ENCODE measurements around the gene MAB21L2. TPM values are rescaled to one million over a fixed set of nuclear protein-coding genes. Genes with fewer than 3 reads are reported as not detected.

The MAB21L2 gene
- total RNA-seq, 1 experiment from 2014 or later = not detected

- no TSS peak for BruUV-seq (replicated peaks)
- no peak overlapping the region for H3K27ac ChIP-seq (ENCODE audit: low read depth, low read length)
- no peak overlapping the region for H3K4me2 ChIP-seq (ENCODE audit: low read length)
- TF ChIP-seq POLR2A (IDR thresholded peaks at IDR 0.05; ENCODE audit: borderline replicate concordance, extremely low read depth, insufficient read depth, insufficient read length) (no peak), CBX3 (IDR thresholded peaks at IDR 0.05; ENCODE audit: low read depth) (no peak), REST (IDR thresholded peaks at IDR 0.05; ENCODE audit: low read depth) (no peak), SIN3A (IDR thresholded peaks at IDR 0.05; ENCODE audit: low read depth) (no peak), YY1 (IDR thresholded peaks at IDR 0.05; ENCODE audit: extremely low read depth, insufficient replicate concordance, low read depth, low read length) (no peak), ZNF274 (IDR thresholded peaks at IDR 0.05; ENCODE audit: low read depth, low read length) (no peak), JUND (IDR thresholded peaks at IDR 0.05) (no peak), ELF1 (IDR thresholded peaks at IDR 0.05; ENCODE audit: borderline replicate concordance, low read depth) (no peak), EZH2 (IDR thresholded peaks at IDR 0.05) (no peak), FOSL1 (IDR thresholded peaks at IDR 0.05; ENCODE audit: low read depth) (no peak), POLR2AphosphoS5 (IDR thresholded peaks at IDR 0.05; ENCODE audit: low read depth, low read length) (no peak)
- TF ChIP-seq, protein P1, sequence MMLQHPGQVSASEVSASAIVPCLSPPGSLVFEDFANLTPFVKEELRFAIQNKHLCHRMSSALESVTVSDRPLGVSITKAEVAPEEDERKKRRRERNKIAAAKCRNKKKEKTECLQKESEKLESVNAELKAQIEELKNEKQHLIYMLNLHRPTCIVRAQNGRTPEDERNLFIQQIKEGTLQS (IDR thresholded peaks at IDR 0.05) = no peak
- TF ChIP-seq, protein P2, sequence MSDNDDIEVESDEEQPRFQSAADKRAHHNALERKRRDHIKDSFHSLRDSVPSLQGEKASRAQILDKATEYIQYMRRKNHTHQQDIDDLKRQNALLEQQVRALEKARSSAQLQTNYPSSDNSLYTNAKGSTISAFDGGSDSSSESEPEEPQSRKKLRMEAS (IDR thresholded peaks at IDR 0.05) = no peak
- H3K9me3 ChIP-seq (ENCODE audit: control insufficient read depth in 1 of 2, insufficient read depth in 1 of 2, low read depth in 1 of 2, low read length in 2 of 2) = no peaks in the 10 kb centered on the region
- ATAC-seq (no peak), DNase-seq (ENCODE audit: low read depth, low spot score) (no peak)
- no peak overlapping the region for H2AFZ ChIP-seq (ENCODE audit: low read depth, low read length, poor library complexity, severe bottlenecking)
- CTCF ChIA-PET = no interaction called here
- POLR2A ChIA-PET = no interaction called here
- no peaks in the 10 kb centered on the region for H3K79me2 ChIP-seq (ENCODE audit: insufficient read depth, low read length)
- no peaks in the 10 kb centered on the region for H3K4me1 ChIP-seq (ENCODE audit: control insufficient read depth in 1 of 2, insufficient read depth in 2 of 2, low read length in 2 of 2)
- intact Hi-C loops (cut with micrococcal nuclease) = no loop called here
- no peaks in the 10 kb centered on the region for H3K36me3 ChIP-seq (ENCODE audit: control insufficient read depth in 1 of 2, insufficient read depth in 2 of 2, low read length in 2 of 2)
- H3K27me3 ChIP-seq (ENCODE audit: insufficient read depth, low read length) = no peaks in the 10 kb centered on the region
- H3K4me3 ChIP-seq (replicated peaks in 1 of 2; ENCODE audit: low read depth in 1 of 2, low read length in 2 of 2) = no peak overlapping the region
- H4K20me1 ChIP-seq (ENCODE audit: insufficient read depth) = no peaks in the 10 kb centered on the region; the same call in 1 of the 2 replicates
- no peaks in the 10 kb centered on the region for H3K9me2 ChIP-seq (ENCODE audit: insufficient read depth)
- RAD21 ChIA-PET (ENCODE audit: low non-redundant PET in 1 of 2, low total read pairs in 2 of 2, uncharacterized antibody in 2 of 2, unreplicated experiment in 2 of 2) = no interaction called here
- no peak overlapping the region for H3K9ac ChIP-seq (ENCODE audit: low read length)
Measured at GRCh38 chr4:150541681-150542080, 40.3 kb upstream of the MAB21L2 start.
